ENCODE measurements around the gene CAVIN2. TPM values are rescaled to one million over a fixed set of nuclear protein-coding genes. Genes with fewer than 3 reads are reported as not detected.

Gene CAVIN2
- polyA plus RNA-seq, 3 donors, result 0.07 to 3.1 (median 1.2) TPM

GRCh38 chr2:191848771-191849767 is 2.2 kb upstream of the CAVIN2 start:
- TF ChIP-seq, protein P1, sequence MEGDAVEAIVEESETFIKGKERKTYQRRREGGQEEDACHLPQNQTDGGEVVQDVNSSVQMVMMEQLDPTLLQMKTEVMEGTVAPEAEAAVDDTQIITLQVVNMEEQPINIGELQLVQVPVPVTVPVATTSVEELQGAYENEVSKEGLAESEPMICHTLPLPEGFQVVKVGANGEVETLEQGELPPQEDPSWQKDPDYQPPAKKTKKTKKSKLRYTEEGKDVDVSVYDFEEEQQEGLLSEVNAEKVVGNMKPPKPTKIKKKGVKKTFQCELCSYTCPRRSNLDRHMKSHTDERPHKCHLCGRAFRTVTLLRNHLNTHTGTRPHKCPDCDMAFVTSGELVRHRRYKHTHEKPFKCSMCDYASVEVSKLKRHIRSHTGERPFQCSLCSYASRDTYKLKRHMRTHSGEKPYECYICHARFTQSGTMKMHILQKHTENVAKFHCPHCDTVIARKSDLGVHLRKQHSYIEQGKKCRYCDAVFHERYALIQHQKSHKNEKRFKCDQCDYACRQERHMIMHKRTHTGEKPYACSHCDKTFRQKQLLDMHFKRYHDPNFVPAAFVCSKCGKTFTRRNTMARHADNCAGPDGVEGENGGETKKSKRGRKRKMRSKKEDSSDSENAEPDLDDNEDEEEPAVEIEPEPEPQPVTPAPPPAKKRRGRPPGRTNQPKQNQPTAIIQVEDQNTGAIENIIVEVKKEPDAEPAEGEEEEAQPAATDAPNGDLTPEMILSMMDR (IDR thresholded peaks at IDR 0.05), result no peak
- no peak overlapping the region for H3K27ac Mint-ChIP-seq
- no peaks in the 10 kb centered on the region for H3K36me3 Mint-ChIP-seq
- WGBS (ENCODE audit: insufficient coverage), result no CpG with 5 or more reads among the region's 7 CpGs
- peaks cover 6 to 14% (median 9%) of the 10 kb centered on the region in 3 donors for H3K27me3 Mint-ChIP-seq (ENCODE audit: low read depth in 3 of 3)
- H3K36me3 ChIP-seq (replicated peaks in 1 of 2; ENCODE audit: control insufficient read depth in 1 of 2, insufficient read depth in 2 of 2, low read length in 2 of 2), result no peaks in the 10 kb centered on the region
- intact Hi-C loops (cut with micrococcal nuclease), result no loop called here
- H3K27me3 ChIP-seq (ENCODE audit: control insufficient read depth in 2 of 2, insufficient read depth in 2 of 2, low read length in 2 of 2), result peaks cover 0 to 5% of the 10 kb centered on the region in 2 donors
- H3K9me3 ChIP-seq (replicated peaks in 1 of 2; ENCODE audit: control insufficient read depth in 1 of 2, insufficient read depth in 1 of 2, low read length in 2 of 2), result no peaks in the 10 kb centered on the region
- peaks cover 15 to 25% of the 10 kb centered on the region in 2 donors for H3K4me1 ChIP-seq (ENCODE audit: control insufficient read depth in 1 of 2, insufficient read depth in 2 of 2, low read length in 2 of 2)
- H2AFZ ChIP-seq (ENCODE audit: insufficient read depth, low read depth, low read length, poor library complexity, severe bottlenecking), result no peak overlapping the region
- peaks cover 26% of the 10 kb centered on the region for H3K4me1 Mint-ChIP-seq
- H4K20me1 ChIP-seq (ENCODE audit: insufficient read depth, low read length), result no peaks in the 10 kb centered on the region
- no peak overlapping the region for H3K4me3 Mint-ChIP-seq
- H3K4me3 ChIP-seq (replicated peaks in 1 of 3; ENCODE audit: low read depth in 2 of 3, low read length in 3 of 3), result no peak overlapping the region
- H3K79me2 ChIP-seq (ENCODE audit: insufficient read depth, low read length), result no peaks in the 10 kb centered on the region
- no peak for DNase-seq
- H3K4me2 ChIP-seq (replicated peaks; ENCODE audit: extremely low read depth, low read length, poor library complexity, severe bottlenecking), result no peak overlapping the region
- peaks cover 0 to 1% (median 0%) of the 10 kb centered on the region in 7 donors for H3K9me3 Mint-ChIP-seq
- H3K27ac ChIP-seq (ENCODE audit: low read depth in 1 of 2, low read length in 2 of 2), result no peak overlapping the region
- no peak overlapping the region for H3K9ac ChIP-seq (ENCODE audit: insufficient read depth, low read length, poor library complexity, severe bottlenecking)

DNA sequence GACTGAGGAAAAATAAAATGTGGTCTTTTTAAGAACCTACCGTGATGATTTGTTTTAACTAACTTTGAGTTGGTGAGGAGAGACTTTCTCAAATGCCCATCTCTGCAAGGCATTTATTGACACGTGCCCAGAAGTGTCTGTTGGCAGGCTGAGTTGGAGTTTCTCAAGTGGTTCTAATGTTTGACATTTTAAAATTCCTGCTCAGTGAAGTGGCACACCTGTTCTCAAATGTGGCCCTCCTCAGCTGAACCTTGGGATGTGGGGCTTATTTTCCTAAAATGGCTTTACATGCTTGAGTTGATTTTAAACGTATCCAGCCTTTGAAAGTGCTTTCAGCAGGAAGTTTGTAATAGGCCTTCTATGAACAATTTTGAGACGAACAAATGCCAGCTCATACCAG is 876 bp upstream of the CAVIN2 start:
- Histone ChIP-seq H4K20me1 (ENCODE audit: insufficient read depth, low read length) (no peaks in the 10 kb centered on the region), H2AFZ (ENCODE audit: insufficient read depth, low read depth, low read length, poor library complexity, severe bottlenecking) (no peak overlapping the region), H3K4me1 (ENCODE audit: control insufficient read depth in 1 of 2, insufficient read depth in 2 of 2, low read length in 2 of 2) (peaks cover 15 to 25% of the 10 kb centered on the region in 2 donors), H3K9ac (ENCODE audit: insufficient read depth, low read length, poor library complexity, severe bottlenecking) (no peak overlapping the region), H3K9me3 (replicated peaks in 1 of 2; ENCODE audit: control insufficient read depth in 1 of 2, insufficient read depth in 1 of 2, low read length in 2 of 2) (no peaks in the 10 kb centered on the region), H3K27ac (ENCODE audit: low read depth in 1 of 2, low read length in 2 of 2) (no peak overlapping the region), H3K36me3 (replicated peaks in 1 of 2; ENCODE audit: control insufficient read depth in 1 of 2, insufficient read depth in 2 of 2, low read length in 2 of 2) (no peaks in the 10 kb centered on the region), H3K4me2 (replicated peaks; ENCODE audit: extremely low read depth, low read length, poor library complexity, severe bottlenecking) (no peak overlapping the region), H3K79me2 (ENCODE audit: insufficient read depth, low read length) (no peaks in the 10 kb centered on the region), H3K4me3 (replicated peaks in 1 of 3; ENCODE audit: low read depth in 2 of 3, low read length in 3 of 3) (no peak overlapping the region), H3K27me3 (ENCODE audit: control insufficient read depth in 2 of 2, insufficient read depth in 2 of 2, low read length in 2 of 2) (peaks cover 0 to 5% of the 10 kb centered on the region in 2 donors)
- H3K4me1 Mint-ChIP-seq, result peaks cover 26% of the 10 kb centered on the region
- H3K27me3 Mint-ChIP-seq (ENCODE audit: low read depth in 3 of 3), result peaks cover 6 to 14% (median 9%) of the 10 kb centered on the region in 3 donors
- H3K9me3 Mint-ChIP-seq, result peaks cover 0 to 2% (median 0%) of the 10 kb centered on the region in 7 donors
- no peak for DNase-seq
- WGBS (ENCODE audit: insufficient coverage), result 45% methylated on average over 4 of the region's 4 CpGs
- TF ChIP-seq, protein P1 (IDR thresholded peaks at IDR 0.05), result no peak
- H3K27ac Mint-ChIP-seq, result no peak overlapping the region
- intact Hi-C loops (cut with micrococcal nuclease), result no loop called here
- no peaks in the 10 kb centered on the region for H3K36me3 Mint-ChIP-seq
- H3K4me3 Mint-ChIP-seq, result no peak overlapping the region
